HepG2 (cell line): ENCODE data around the gene IL2RA.

Source experiments
- FIP1L1 ChIP-seq: fragments of 200-400 bp; formaldehyde crosslinking; IDR thresholded peaks from 2 replicates; pipeline ENCODE4 v1.6.1; 2018; ENCODE audit warnings: low read depth, mild to moderate bottlenecking, low read length, moderate library complexity, borderline replicate concordance; ENCODE audit not compliant: insufficient read depth
- POLR2A ChIP-seq, 2 experiments: IDR thresholded peaks; 2 replicates each; pipeline ENCODE4 v1.6.1; 2011; ENCODE audit warnings: low read depth in 2 of 2, low read length in 2 of 2, mild to moderate bottlenecking in 1 of 2, moderate library complexity in 1 of 2; ENCODE audit not compliant: insufficient read depth in 1 of 2
- SKI ChIP-seq: fragments of 450-650 bp; IDR thresholded peaks from one replicate; pipeline ENCODE4 v1.6.1; 2018; ENCODE audit warnings: mild to moderate bottlenecking; ENCODE audit not compliant: partially characterized antibody
- TP53 ChIP-seq: sonication (generic); formaldehyde crosslinking; conservative IDR thresholded peaks from 2 replicates; pipeline ENCODE4 v1.4.0; 2020; ENCODE audit warnings: missing genetic modification reagents
- ZMYM2 ChIP-seq: sonication (generic); formaldehyde crosslinking; IDR thresholded peaks from 2 replicates; pipeline ENCODE4 v1.8.0; 2022; ENCODE audit warnings: mild to moderate bottlenecking, missing genetic modification reagents
- ZNF274 ChIP-seq: sonication (generic); formaldehyde crosslinking; IDR thresholded peaks from 2 replicates; pipeline ENCODE4 v1.5.1; 2020; ENCODE audit warnings: mild to moderate bottlenecking, missing genetic modification reagents

DNA sequence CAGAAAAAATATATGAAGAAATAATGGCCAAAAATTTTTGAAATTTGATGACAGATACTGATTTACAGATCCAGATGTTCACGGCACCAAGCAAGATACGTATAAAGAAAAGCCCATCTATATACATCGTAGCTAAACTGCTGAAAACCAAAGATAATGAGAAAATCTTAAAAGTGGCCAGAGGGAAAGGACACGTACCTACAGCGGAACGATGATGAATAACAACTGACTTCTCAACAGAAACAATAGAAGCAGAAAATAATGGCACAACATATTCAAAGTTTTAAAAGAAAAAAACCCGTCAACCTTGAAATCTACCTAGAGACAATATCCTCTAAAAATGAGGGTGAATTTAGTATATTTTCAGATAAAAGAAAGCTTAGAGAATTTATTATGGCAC is 31.9 kb downstream of the IL2RA start:
- no peak for TF ChIP-seq FIP1L1
- TF ChIP-seq ZNF274: no peak
- TF ChIP-seq POLR2A (IDR thresholded peaks at IDR 0.05; ENCODE audit: insufficient read depth in 1 of 2, low read depth in 2 of 2, low read length in 2 of 2): no peak
- TF ChIP-seq SKI: no peak
- no peak for TF ChIP-seq ZMYM2 (CRISPR knock-in tag)
- no peak for TF ChIP-seq TP53
